IMR-90 (cell line): ENCODE results near the gene TMEM61. TPM values are rescaled to one million over a fixed set of nuclear protein-coding genes. Genes with fewer than 3 reads are reported as not detected.

Source experiments
- ATAC-seq: fragments of 200-7000 bp; cut with Tn5 transposase; 2 replicates; pipeline ENCODE4 v1.9.1; 2020; ENCODE audit warnings: low read depth, mild to moderate bottlenecking, moderate library complexity
- BruUV-seq: library from RNA; stranded (reverse); fragments of 400-500 nt; replicated peaks from 2 replicates; lab custom pipeline; 2021; lab: Mats Ljungman, UMichigan
- CTCF ChIA-PET: fragments of 300-600 bp; formaldehyde crosslinking; extraction: SDS; loops from one replicate; lab custom pipeline; 2021; ENCODE audit warnings: antibody characterized with exemption; lab: Yijun Ruan, JAX
- POLR2A ChIA-PET: fragments of 300-600 bp; sonication (Branson Sonifier 250); formaldehyde crosslinking; loops from one replicate; lab custom pipeline; 2022; ENCODE audit warnings: antibody characterized with exemption; ENCODE audit not compliant: unreplicated experiment; lab: Charles Lee
- DNase-seq: peaks from one replicate; pipeline ENCODE4 v3.0.0; 2013
- H2AFZ ChIP-seq: replicated peaks from 2 replicates; pipeline ENCODE3; 2013; ENCODE audit warnings: low read length, mild to moderate bottlenecking; ENCODE audit not compliant: poor library complexity
- H2AK5ac ChIP-seq: 2 replicates; pipeline ENCODE4 v1.6.1; 2013; ENCODE audit warnings: low read depth, low read length, inconsistent platforms
- H2AK9ac ChIP-seq: replicated peaks from 2 replicates; pipeline ENCODE3; 2013; ENCODE audit warnings: mild to moderate bottlenecking, low read depth, low read length, moderate library complexity; ENCODE audit not compliant: poor library complexity
- H2BK120ac ChIP-seq: 2 replicates; pipeline ENCODE4 v1.6.1; 2013; ENCODE audit warnings: low read depth, low read length, inconsistent platforms
- H2BK15ac ChIP-seq: 3 replicates; pipeline ENCODE4 v1.6.1; 2013; ENCODE audit warnings: low read depth, low read length, inconsistent platforms
- H2BK20ac ChIP-seq: 2 replicates; pipeline ENCODE4 v1.6.1; 2013; ENCODE audit warnings: low read depth, mild to moderate bottlenecking, inconsistent platforms, low read length, moderate library complexity
- H2BK5ac ChIP-seq: 2 replicates; pipeline ENCODE4 v1.6.1; 2013; ENCODE audit warnings: mild to moderate bottlenecking, low read depth, low read length, inconsistent platforms; ENCODE audit not compliant: poor library complexity, severe bottlenecking
- H3K14ac ChIP-seq: replicated peaks from 2 replicates; pipeline ENCODE4 v1.6.1; 2013; ENCODE audit warnings: low read depth, low read length, inconsistent platforms
- H3K18ac ChIP-seq: 2 replicates; pipeline ENCODE4 v1.6.1; 2013; ENCODE audit warnings: low read depth, low read length, control low read depth
- H3K23ac ChIP-seq: 2 replicates; pipeline ENCODE4 v1.6.1; 2013; ENCODE audit warnings: low read depth, low read length, inconsistent platforms
- H3K27ac ChIP-seq: 2 replicates; pipeline ENCODE4 v1.5.1; 2013; ENCODE audit warnings: mild to moderate bottlenecking, control low read depth, low read length; ENCODE audit not compliant: insufficient read depth
- H3K27me3 ChIP-seq: 2 replicates; pipeline ENCODE4 v1.6.1; 2013; ENCODE audit warnings: low read length; ENCODE audit not compliant: control insufficient read depth, insufficient read depth
- H3K36me3 ChIP-seq: 2 replicates; pipeline ENCODE4 v1.6.1; 2013; ENCODE audit warnings: low read length, mixed read lengths; ENCODE audit not compliant: control insufficient read depth, insufficient read depth
- H3K4ac ChIP-seq: 2 replicates; pipeline ENCODE4 v1.6.1; 2013; ENCODE audit warnings: low read depth, low read length, inconsistent platforms
- H3K4me1 ChIP-seq: 2 replicates; pipeline ENCODE4 v1.6.1; 2013; ENCODE audit warnings: low read length, mixed read lengths; ENCODE audit not compliant: control insufficient read depth, insufficient read depth
- H3K4me2 ChIP-seq: 2 replicates; pipeline ENCODE4 v1.6.1; 2013; ENCODE audit warnings: low read depth, mild to moderate bottlenecking, control low read depth, low read length, moderate library complexity
- H3K4me3 ChIP-seq: 2 replicates; pipeline ENCODE4 v1.5.1; 2013; ENCODE audit warnings: low read depth, mild to moderate bottlenecking, control low read depth, low read length, moderate library complexity; ENCODE audit not compliant: insufficient read depth
- H3K56ac ChIP-seq: 2 replicates; pipeline ENCODE4 v1.6.1; 2013; ENCODE audit warnings: low read length, inconsistent platforms; ENCODE audit not compliant: insufficient read depth; ENCODE audit errors: extremely low read depth
- H3K79me1 ChIP-seq, 2 experiments: 2 replicates each; pipeline ENCODE4 v1.6.1; 2013; ENCODE audit warnings: low read length in 2 of 2, inconsistent platforms in 1 of 2, low read depth in 1 of 2
- H3K9ac ChIP-seq: 2 replicates; pipeline ENCODE4 v1.6.1; 2013; ENCODE audit warnings: low read depth, low read length, control low read depth
- H3K9me1 ChIP-seq: 2 replicates; pipeline ENCODE4 v1.6.1; 2013; ENCODE audit warnings: low read length, inconsistent platforms; ENCODE audit not compliant: insufficient read depth
- H3K9me3 ChIP-seq: 2 replicates; pipeline ENCODE4 v1.6.1; 2013; ENCODE audit warnings: low read length; ENCODE audit not compliant: control insufficient read depth, insufficient read depth
- H4K20me1 ChIP-seq: 2 replicates; pipeline ENCODE4 v1.6.1; 2013; ENCODE audit warnings: low read length, inconsistent platforms; ENCODE audit not compliant: insufficient read depth
- H4K5ac ChIP-seq: 2 replicates; pipeline ENCODE4 v1.6.1; 2013; ENCODE audit warnings: mild to moderate bottlenecking, low read depth, low read length, control low read depth
- H4K8ac ChIP-seq, 2 experiments: 2 replicates each; pipeline ENCODE4 v1.6.1; 2013; ENCODE audit warnings: low read depth in 2 of 2, low read length in 2 of 2, control low read depth in 1 of 2, inconsistent platforms in 1 of 2
- H4K91ac ChIP-seq: 2 replicates; pipeline ENCODE4 v1.6.1; 2013; ENCODE audit warnings: low read depth, low read length, inconsistent platforms; ENCODE audit not compliant: insufficient read depth
- BHLHE40 ChIP-seq: fragments of 150-350 bp; IDR thresholded peaks from 2 replicates; pipeline ENCODE4 v1.6.1; 2016; ENCODE audit warnings: mild to moderate bottlenecking, low read depth, low read length
- CEBPB ChIP-seq: IDR thresholded peaks from 2 replicates; pipeline ENCODE4 v1.6.1; 2012; ENCODE audit warnings: low read depth, low read length, improper control_type of control experiment
- CHD1 ChIP-seq: IDR thresholded peaks from 2 replicates; pipeline ENCODE4 v1.6.1; 2012; ENCODE audit warnings: low read depth, low read length, improper control_type of control experiment
- CTCF ChIP-seq: conservative IDR thresholded peaks from 2 replicates; pipeline ENCODE4 v1.5.1; 2012; ENCODE audit warnings: mild to moderate bottlenecking, low read depth, low read length, improper control_type of control experiment
- ELK1 ChIP-seq: fragments of 150-350 bp; IDR thresholded peaks from 2 replicates; pipeline ENCODE4 v1.6.1; 2016; ENCODE audit warnings: low read depth, mild to moderate bottlenecking, low read length, moderate library complexity, borderline replicate concordance
- FOS ChIP-seq: fragments of 150-350 bp; IDR thresholded peaks from 2 replicates; pipeline ENCODE4 v1.6.1; 2016; ENCODE audit warnings: low read depth, low read length
- MAFK ChIP-seq: IDR thresholded peaks from 2 replicates; pipeline ENCODE4 v1.6.1; 2012; ENCODE audit warnings: low read depth, low read length, improper control_type of control experiment
- MAZ ChIP-seq: IDR thresholded peaks from 2 replicates; pipeline ENCODE4 v1.6.1; 2012; ENCODE audit warnings: low read depth, mild to moderate bottlenecking, low read length, improper control_type of control experiment, moderate library complexity, borderline replicate concordance
- MXI1 ChIP-seq: IDR thresholded peaks from 2 replicates; pipeline ENCODE4 v1.6.1; 2012; ENCODE audit warnings: low read depth, mild to moderate bottlenecking, low read length, moderate library complexity, borderline replicate concordance
- NFE2L2 ChIP-seq: fragments of 150-350 bp; IDR thresholded peaks from 2 replicates; pipeline ENCODE4 v1.6.1; 2016; ENCODE audit warnings: low read depth, mild to moderate bottlenecking, low read length
- POLR2A ChIP-seq: IDR thresholded peaks from 2 replicates; pipeline ENCODE4 v1.6.1; 2012; ENCODE audit warnings: mild to moderate bottlenecking, low read depth, low read length
- RAD21 ChIP-seq: IDR thresholded peaks from 2 replicates; pipeline ENCODE4 v1.6.1; 2012; ENCODE audit warnings: low read length, improper control_type of control experiment
- RCOR1 ChIP-seq: IDR thresholded peaks from 2 replicates; pipeline ENCODE4 v1.6.1; 2012; ENCODE audit warnings: mild to moderate bottlenecking, low read length, improper control_type of control experiment; ENCODE audit not compliant: insufficient replicate concordance
- RFX5 ChIP-seq: IDR thresholded peaks from 2 replicates; pipeline ENCODE4 v1.8.0; 2012; ENCODE audit warnings: low read depth, mild to moderate bottlenecking, low read length, moderate library complexity
- SMC3 ChIP-seq: fragments of 150-350 bp; IDR thresholded peaks from 2 replicates; pipeline ENCODE4 v1.6.1; 2016; ENCODE audit warnings: low read depth, mild to moderate bottlenecking, antibody characterized with exemption, low read length, moderate library complexity
- USF2 ChIP-seq: fragments of 150-350 bp; IDR thresholded peaks from 2 replicates; pipeline ENCODE4 v1.6.1; 2017; ENCODE audit warnings: mild to moderate bottlenecking, antibody characterized with exemption, low read length, low read depth
- WGBS, 2 experiments: methylation state at CpG; one replicate each; pipeline versions ENCODE4 v1.1.5 to v1.1.7; 2013; ENCODE audit warnings: missing lambda C conversion rate in 2 of 2; ENCODE audit not compliant: insufficient read length in 1 of 2; ENCODE audit errors: extremely low coverage in 2 of 2; 5-methylcytosine and 5-hydroxymethylcytosine counted together
- dilution Hi-C: fragments of 300-500 bp; cut with HindIII; formaldehyde crosslinking; loops from one replicate; pipeline ENCODE4 v1.14.3; 2018; ENCODE audit warnings: low sequenced_read_pairs; ENCODE audit not compliant: unreplicated experiment
- in situ Hi-C: fragments of 300-500 bp; cut with MboI; formaldehyde crosslinking; loops from 3 replicates; pipeline ENCODE4 v1.14.3; 2019; ENCODE audit warnings: low sequenced_read_pairs, inconsistent platforms, mixed read lengths
- intact Hi-C: fragments of 100-400 bp; cut with micrococcal nuclease; formaldehyde crosslinking; loops from 2 replicates; pipeline ENCODE4 v1.10.0; 2022
- polyA plus RNA-seq, 3 experiments: library from polyadenylated mRNA; depleted of rRNA; stranded (reverse); fragments of >200 nt; gene quantifications; 2 replicates each; pipeline ENCODE4 v1.2.3, GENCODE V29; 2012; ENCODE audit warnings: low replicate concordance in 1 of 3
- total RNA-seq: library from RNA; depleted of rRNA; stranded (reverse); fragments of >200 nt; gene quantifications from 2 replicates; pipeline ENCODE4 v1.2.3, GENCODE V29; 2012

TMEM61 gene
- total and polyA plus RNA-seq, 2 of the 4 experiments (the other 2 are of a cell fraction) = not detected

GRCh38 chr1:54951810-54952226 lies 28.6 kb upstream of the TMEM61 start:
- no CpG with 5 or more reads among the region's 4 CpGs for WGBS, 2 experiments
- no peak for ATAC-seq

More at GRCh38 chr1:54951810-54952226, 28.6 kb upstream of the TMEM61 start:
- Histone ChIP-seq H3K56ac (no peak overlapping the region), H3K4me1 (peaks cover 8% of the 10 kb centered on the region), H3K14ac (no peak overlapping the region), H3K4ac (no peak overlapping the region), H3K18ac (no peak overlapping the region), H4K8ac (no peak overlapping the region), H3K36me3 (no peaks in the 10 kb centered on the region), H2BK20ac (no peak overlapping the region), H4K91ac (no peak overlapping the region), H3K23ac (no peak overlapping the region), H3K9me3 (no peaks in the 10 kb centered on the region; the same call in 1 of the 2 replicates), H2BK120ac (no peak overlapping the region), H3K27me3 (no peaks in the 10 kb centered on the region; the same call in 1 of the 2 replicates), H3K4me3 (no peak overlapping the region), H4K20me1 (no peaks in the 10 kb centered on the region; the same call in 1 of the 2 replicates), H3K9me1 (0 out of 2 replicates have a peak, but pooled peaks cover 5% of the 10 kb centered on the region), H2BK5ac (no peak overlapping the region), H3K4me2 (no peak overlapping the region), H3K79me1 (no peaks in the 10 kb centered on the region), H4K5ac (no peak overlapping the region), H3K9ac (no peak overlapping the region), H3K27ac (no peak overlapping the region), H2AK5ac (no peak overlapping the region), H2AK9ac (no peak overlapping the region), H2AFZ (no peak overlapping the region), H2BK15ac (no peak overlapping the region)
- intact Hi-C loops (no loop called here), in situ Hi-C loops (loop anchor here (5.0 kb wide), 1 partner anchor 45 kb away; the partner anchor contains the start of gene BSND), dilution Hi-C loops (no loop called here)
- DNase-seq = no peak
- TF ChIP-seq RCOR1 (no peak), MAFK (no peak), NFE2L2 (no peak), POLR2A (no peak), FOS (no peak), MXI1 (no peak), USF2 (no peak), CTCF (no peak), CEBPB (no peak), BHLHE40 (no peak), RFX5 (no peak), RAD21 (no peak), ELK1 (no peak), CHD1 (no peak), MAZ (no peak), SMC3 (no peak)
- BruUV-seq = no TSS peak
- ChIA-PET CTCF (interaction anchor here (0.7 to 5.0 kb wide), 2 partner anchors 22 to 70 kb away, joined by 4 to 35 read pairs; no protein-coding TSS in a partner anchor), POLR2A (no interaction called here)
